Duodenal mucosa (tissue), 2 donors: ENCODE measurements around the gene FIBCD1.

Experiments used
- H3K27ac ChIP-seq: one replicate; pipeline ENCODE4 v1.7.0; 2013; ENCODE audit warnings: low read depth, low read length
- H3K27me3 ChIP-seq, 2 donors: one replicate each; pipeline ENCODE4 v1.7.0; 2013; ENCODE audit warnings: low read length in 2 of 2, control low read depth in 1 of 2; ENCODE audit not compliant: insufficient read depth in 2 of 2, control insufficient read depth in 1 of 2
- H3K36me3 ChIP-seq, 2 donors: one replicate each; pipeline ENCODE4 v1.7.0; 2013; ENCODE audit warnings: low read length in 2 of 2, control low read depth in 1 of 2; ENCODE audit not compliant: insufficient read depth in 2 of 2, control insufficient read depth in 1 of 2
- H3K4me1 ChIP-seq, 2 donors: one replicate each; pipeline ENCODE4 v1.7.0; 2013; ENCODE audit warnings: low read length in 2 of 2, control low read depth in 1 of 2; ENCODE audit not compliant: insufficient read depth in 2 of 2, control insufficient read depth in 1 of 2
- H3K4me3 ChIP-seq, 2 donors: one replicate each; pipeline ENCODE4 v1.7.0; 2013; ENCODE audit warnings: low read length in 2 of 2, low read depth in 1 of 2
- H3K9ac ChIP-seq, 2 donors: one replicate each; pipeline ENCODE4 v1.7.0; 2013; ENCODE audit warnings: low read length in 2 of 2, low read depth in 1 of 2
- H3K9me3 ChIP-seq, 2 donors: one replicate each; pipeline ENCODE4 v1.7.0; 2013; ENCODE audit warnings: low read length in 2 of 2, control low read depth in 1 of 2; ENCODE audit not compliant: control insufficient read depth in 1 of 2

Gene FIBCD1

DNA sequence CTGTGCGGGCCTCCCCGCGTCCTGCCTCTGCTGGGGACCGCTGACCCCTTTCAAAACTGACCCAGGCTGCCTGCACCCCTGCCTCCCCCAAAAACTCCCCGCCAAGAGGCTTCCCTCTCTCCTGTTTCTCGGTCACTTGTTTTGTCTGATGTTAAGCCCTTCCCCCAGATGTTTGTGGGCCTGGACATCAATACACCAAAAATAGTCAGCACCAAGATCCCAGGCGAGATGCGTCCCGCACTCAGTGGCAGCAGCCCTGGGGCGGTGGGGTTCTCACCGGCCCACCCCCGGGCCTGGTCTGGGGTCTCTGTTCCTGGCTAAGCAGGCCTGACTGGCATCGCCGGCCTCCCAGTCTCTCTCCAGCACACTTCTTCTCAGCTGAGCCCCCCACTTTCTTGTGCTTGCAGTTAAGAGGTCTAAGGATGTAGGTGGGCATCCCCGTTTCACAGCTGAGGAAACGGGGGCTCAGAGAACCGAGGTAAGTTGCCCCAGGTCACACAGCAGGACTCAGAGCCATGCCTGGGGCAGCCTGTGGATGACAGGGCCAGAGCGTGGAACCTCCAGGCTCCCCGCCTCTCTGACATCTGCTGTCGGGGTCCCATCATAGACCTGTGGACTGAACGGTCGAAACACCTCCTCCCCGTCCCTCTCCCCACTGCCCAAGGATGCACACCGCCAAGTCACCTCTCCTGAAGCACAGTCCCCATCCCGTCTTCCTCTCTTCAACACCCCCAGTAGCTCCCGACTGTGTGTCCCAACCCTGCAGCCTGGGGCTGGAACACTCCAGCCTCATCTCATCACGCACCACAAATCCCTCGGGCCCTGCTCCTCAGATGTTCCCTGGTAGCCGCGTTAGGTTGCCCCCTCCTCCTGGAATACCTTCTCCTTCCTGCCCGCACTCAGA lies 16.8 kb downstream of the FIBCD1 start:
- peaks cover 0 to 44% of the 10 kb centered on the region in 2 donors for H3K27me3 ChIP-seq
- no peaks in the 10 kb centered on the region for H3K4me1 ChIP-seq
- H3K27ac ChIP-seq = no peak overlapping the region
- no peaks in the 10 kb centered on the region for H3K36me3 ChIP-seq
- no peak overlapping the region for H3K4me3 ChIP-seq
- no peak overlapping the region for H3K9ac ChIP-seq
- H3K9me3 ChIP-seq = no peaks in the 10 kb centered on the region

DNA sequence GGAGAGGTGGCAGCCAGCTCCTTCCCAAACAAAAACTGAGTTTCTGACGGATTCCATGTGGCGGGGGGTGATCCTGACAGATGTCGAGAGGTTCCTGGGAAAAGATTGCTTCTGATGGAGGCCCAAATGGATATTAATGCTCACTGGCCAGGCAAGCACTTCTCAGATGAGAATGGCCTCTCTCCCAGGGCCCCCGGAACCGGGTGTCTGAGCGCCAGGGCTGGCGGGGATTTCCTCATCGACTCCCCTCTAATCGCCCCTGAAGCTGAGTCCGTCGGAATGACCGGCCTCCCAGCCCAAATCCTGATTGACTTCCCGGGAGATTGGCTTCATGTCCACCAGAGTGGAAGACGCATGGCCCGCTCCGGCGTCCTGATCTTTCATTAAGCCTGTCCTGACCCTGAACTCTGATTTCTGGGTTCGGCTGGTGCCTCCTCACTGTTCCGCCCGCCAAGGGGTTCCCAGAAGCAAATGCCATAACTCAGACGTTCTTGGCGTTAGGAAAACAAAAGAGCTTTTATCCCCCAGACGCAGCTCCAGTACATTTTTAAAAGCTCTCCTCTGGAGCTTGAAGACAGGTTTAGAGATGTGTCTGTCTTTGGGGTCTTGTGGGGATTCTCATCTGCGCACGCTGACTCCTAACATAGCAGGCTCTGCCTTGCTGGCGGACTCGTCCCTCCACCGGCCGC lies 17.6 kb downstream of the FIBCD1 start:
- Histone ChIP-seq H3K9ac (no peak overlapping the region), H3K36me3 (no peaks in the 10 kb centered on the region), H3K4me3 (no peak overlapping the region), H3K27ac (no peak overlapping the region), H3K27me3 (peaks cover 0 to 44% of the 10 kb centered on the region in 2 donors), H3K4me1 (no peaks in the 10 kb centered on the region), H3K9me3 (no peaks in the 10 kb centered on the region)

DNA sequence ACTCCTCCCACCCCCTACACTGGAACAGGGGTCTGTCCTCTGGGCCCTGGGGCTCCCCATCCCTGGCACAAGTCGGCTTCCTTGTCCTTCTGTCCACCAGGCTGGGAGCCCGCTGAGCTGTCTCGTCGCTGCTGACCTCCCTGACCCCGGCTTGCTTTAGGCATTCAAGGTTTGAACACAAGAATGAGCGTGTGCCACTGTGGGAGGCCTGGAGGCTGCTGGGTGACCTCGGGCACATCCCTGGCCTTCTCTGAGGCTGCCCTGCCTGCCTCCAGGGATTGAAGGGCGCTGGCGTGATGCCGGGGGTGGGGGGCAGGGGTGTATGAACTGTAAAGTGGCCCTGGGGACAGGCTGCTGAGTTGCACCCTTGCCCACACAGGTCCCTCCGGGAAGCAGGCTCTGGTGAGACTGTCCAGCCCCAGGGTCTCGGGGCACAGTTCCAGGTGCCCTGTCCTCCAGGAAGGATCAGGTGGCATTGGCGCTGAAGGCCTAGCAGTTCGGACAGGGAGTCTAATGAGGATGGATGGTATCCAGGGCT lies 18.2 kb downstream of the FIBCD1 start:
- H3K4me1 ChIP-seq = no peaks in the 10 kb centered on the region
- no peak overlapping the region for H3K27ac ChIP-seq
- no peak overlapping the region for H3K9ac ChIP-seq
- H3K4me3 ChIP-seq = no peak overlapping the region
- no peaks in the 10 kb centered on the region for H3K36me3 ChIP-seq
- H3K9me3 ChIP-seq = no peaks in the 10 kb centered on the region
- peaks cover 0 to 44% of the 10 kb centered on the region in 2 donors for H3K27me3 ChIP-seq

- no peaks in the 10 kb centered on the region for H3K4me1 ChIP-seq
- H3K27ac ChIP-seq = no peak overlapping the region
- H3K27me3 ChIP-seq = peaks cover 0 to 44% of the 10 kb centered on the region in 2 donors
- H3K9ac ChIP-seq = no peak overlapping the region
- H3K4me3 ChIP-seq = no peak overlapping the region
- no peaks in the 10 kb centered on the region for H3K36me3 ChIP-seq
- no peaks in the 10 kb centered on the region for H3K9me3 ChIP-seq
Measured at GRCh38 chr9:130920233-130920632, 18.8 kb downstream of the FIBCD1 start.

DNA sequence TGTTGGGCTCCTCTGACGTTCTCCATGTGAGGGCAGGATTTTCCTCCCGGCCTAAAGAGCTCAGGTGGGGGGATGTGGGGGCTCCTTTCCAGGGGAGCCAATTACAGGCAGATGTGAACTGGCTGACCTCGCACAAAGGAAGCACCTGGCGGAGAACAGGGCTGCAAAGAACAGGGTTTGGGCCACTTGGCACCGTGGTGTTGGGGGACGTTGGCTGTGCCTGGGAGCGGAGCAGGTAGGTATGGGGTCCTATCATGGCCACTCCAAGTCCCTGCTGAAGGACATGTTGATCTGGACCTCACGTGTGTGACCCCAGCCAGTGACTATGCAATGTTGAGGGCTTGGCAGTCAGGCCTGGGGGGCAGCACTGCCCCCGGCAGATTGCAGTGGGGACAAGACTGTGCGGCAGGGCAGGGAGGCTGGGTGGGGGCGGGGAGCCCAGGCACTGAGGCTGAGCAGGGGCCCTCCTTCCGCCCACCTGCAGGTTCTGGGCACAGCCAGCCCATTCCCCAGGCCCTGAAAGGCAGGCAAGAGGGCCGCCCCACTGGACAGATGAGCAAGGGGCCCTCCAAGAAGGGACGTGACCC lies 19.4 kb downstream of the FIBCD1 start:
- H3K9me3 ChIP-seq = no peaks in the 10 kb centered on the region
- no peak overlapping the region for H3K4me3 ChIP-seq
- no peak overlapping the region for H3K9ac ChIP-seq
- H3K36me3 ChIP-seq = no peaks in the 10 kb centered on the region
- H3K27me3 ChIP-seq = peaks cover 0 to 44% of the 10 kb centered on the region in 2 donors
- no peaks in the 10 kb centered on the region for H3K4me1 ChIP-seq
- H3K27ac ChIP-seq = no peak overlapping the region

DNA sequence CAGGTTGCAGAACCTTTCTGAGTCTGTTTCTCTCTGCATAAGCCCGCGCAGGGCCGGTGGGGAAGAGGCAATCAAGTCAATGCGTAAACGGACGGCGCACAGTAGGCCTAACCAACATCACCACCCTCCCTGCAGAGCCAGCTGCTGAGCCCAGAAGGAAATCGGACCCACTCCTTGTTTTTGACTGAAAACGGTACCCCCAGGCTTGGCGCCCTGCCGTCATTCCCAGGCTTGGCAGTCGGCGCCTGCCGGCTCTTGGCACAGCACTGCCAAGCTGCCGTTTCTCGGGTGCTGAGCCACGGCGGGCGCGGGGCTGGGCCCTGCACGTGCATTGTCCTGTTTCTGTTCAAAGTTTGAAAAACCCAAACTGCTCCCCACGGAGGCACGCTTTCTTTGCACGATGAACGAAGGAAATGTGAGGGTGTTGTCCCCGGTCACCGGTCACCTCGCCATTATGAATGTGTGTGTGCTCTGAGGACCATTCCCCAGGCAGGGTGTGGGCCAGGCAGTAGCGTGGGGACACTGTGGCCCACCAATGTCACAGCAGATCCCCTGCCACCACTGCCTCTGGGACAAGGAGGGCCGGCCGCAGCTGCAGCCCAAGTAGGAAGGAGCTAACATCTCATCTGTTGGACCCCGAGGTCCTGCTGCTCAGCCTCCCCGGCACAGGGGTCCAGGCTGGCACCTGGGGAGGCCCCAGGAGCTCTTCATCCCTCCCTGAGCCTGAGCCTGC lies 20.1 kb downstream of the FIBCD1 start:
- Histone ChIP-seq H3K9ac (no peak overlapping the region), H3K27ac (no peak overlapping the region), H3K4me1 (no peaks in the 10 kb centered on the region), H3K4me3 (no peak overlapping the region), H3K9me3 (no peaks in the 10 kb centered on the region), H3K36me3 (no peaks in the 10 kb centered on the region), H3K27me3 (peaks cover 0 to 43% of the 10 kb centered on the region in 2 donors)

DNA sequence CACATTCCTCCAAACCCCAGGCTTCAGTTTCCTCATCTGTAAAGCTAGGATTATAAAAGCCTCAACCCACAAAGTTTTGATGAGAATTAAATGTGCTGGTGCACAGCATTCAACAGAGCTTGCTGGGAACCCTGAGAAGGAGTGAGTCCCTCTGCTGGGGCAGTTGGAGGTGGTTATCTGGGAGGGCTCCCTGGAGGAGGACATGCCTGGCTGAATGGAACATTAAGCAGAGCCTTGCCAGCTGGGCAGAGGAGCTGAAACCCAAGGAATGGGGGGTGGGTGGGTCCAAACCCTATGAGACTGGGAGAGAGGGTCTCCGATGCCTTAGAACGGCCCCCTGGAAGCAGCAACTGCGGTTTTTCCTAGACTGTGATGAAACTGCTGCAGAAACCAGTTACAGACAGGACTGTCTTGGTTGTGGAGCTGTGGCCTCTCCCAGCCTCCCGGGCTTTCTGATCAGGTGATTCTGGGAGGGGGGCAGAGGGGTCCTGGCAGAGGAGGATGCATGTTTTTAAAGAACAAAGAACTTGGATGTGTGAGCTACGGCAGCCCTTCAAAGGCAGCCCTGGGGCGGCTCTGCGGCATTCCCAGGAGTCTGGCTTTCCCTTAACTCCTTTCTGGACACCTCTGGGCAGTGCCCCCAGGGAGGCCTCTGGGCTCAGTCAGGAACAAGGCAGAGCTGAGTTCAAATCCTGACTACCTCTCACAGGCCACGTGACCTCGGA lies 20.8 kb downstream of the FIBCD1 start:
- Histone ChIP-seq H3K27ac (no peak overlapping the region), H3K9ac (no peak overlapping the region), H3K9me3 (no peaks in the 10 kb centered on the region), H3K27me3 (peaks cover 0 to 35% of the 10 kb centered on the region in 2 donors), H3K4me3 (no peak overlapping the region), H3K4me1 (no peaks in the 10 kb centered on the region), H3K36me3 (no peaks in the 10 kb centered on the region)

- no peaks in the 10 kb centered on the region for H3K36me3 ChIP-seq
- H3K9me3 ChIP-seq = no peaks in the 10 kb centered on the region
- no peak overlapping the region for H3K4me3 ChIP-seq
- no peak overlapping the region for H3K9ac ChIP-seq
- H3K27me3 ChIP-seq = peaks cover 0 to 28% of the 10 kb centered on the region in 2 donors
- no peaks in the 10 kb centered on the region for H3K4me1 ChIP-seq
- H3K27ac ChIP-seq = no peak overlapping the region
Measured at GRCh38 chr9:130917168-130917960, 21.7 kb downstream of the FIBCD1 start.

GRCh38 chr9:130915096-130915447 lies 24.0 kb downstream of the FIBCD1 start:
- Histone ChIP-seq H3K9ac (no peak overlapping the region), H3K9me3 (no peaks in the 10 kb centered on the region), H3K4me3 (no peak overlapping the region), H3K36me3 (no peaks in the 10 kb centered on the region), H3K27me3 (peaks cover 0 to 23% of the 10 kb centered on the region in 2 donors), H3K4me1 (no peaks in the 10 kb centered on the region), H3K27ac (no peak overlapping the region)
